Keratinocyte (primary cell): Measurements from ENCODE around the gene PDXDC1.
"Not testable (repeated sequence)": the region's sequence is repeated elsewhere in the genome, so short reads cannot be mapped to it uniquely, and the experiment has no call there.

Experiments used
- EZH2 ChIP-seq: IDR thresholded peaks from one replicate; pipeline ENCODE4 v1.6.1; 2012; ENCODE audit warnings: inconsistent platforms, mild to moderate bottlenecking, low read length, moderate library complexity
- TF ChIP-seq, protein P1 (sequence below), 3 experiments: IDR thresholded peaks in 1 of 3; conservative IDR thresholded peaks in 1 of 3; optimal IDR thresholded peaks in 1 of 3; 2 replicates in 2 of 3; 3 replicates in 1 of 3; pipeline versions ENCODE3 to v1.5.1; 2011; ENCODE audit warnings: low read length in 3 of 3, mild to moderate bottlenecking in 3 of 3, moderate library complexity in 2 of 3, control low read depth in 1 of 3, inconsistent platforms in 1 of 3; ENCODE audit not compliant: insufficient read depth in 2 of 3; ENCODE audit errors: extremely low read depth in 1 of 3

DNA sequence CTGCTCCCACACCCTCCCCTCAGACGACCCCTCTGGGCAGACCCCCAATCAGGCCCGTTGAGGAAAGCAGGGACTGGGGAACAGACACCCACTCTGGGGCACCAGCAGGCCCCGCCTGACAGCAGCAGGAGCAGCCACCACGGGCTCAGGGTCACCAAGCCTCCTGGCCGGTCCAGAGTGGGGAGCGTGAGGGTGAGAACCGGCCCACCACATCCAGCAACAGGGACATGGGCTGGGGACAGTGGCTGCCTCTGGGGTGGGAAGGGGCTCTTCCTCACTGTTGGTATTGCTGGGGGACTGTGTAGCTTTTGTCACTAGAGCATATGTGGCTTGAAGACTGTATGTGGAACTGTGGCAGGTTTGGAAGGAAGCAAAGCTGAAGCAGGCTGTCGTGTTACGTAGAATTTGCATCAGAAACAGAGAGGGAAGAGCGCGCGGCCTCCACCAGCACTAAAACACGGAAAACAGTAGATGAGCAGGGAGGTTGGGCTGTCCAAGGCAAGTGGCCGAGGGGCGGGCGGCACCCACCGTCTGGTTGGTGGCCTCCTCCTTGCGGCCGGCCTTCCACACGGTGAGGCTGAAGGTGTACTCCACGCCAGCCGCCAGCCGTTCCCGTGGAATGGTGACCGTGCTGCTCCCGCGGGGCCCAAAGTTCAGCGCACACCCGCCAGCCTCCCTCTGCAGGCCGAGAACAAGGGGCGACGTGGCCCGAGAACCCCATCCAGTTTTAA lies 160.1 kb downstream of the PDXDC1 start:
- TF ChIP-seq EZH2, result not testable (repeated sequence)
- TF ChIP-seq, protein P1, sequence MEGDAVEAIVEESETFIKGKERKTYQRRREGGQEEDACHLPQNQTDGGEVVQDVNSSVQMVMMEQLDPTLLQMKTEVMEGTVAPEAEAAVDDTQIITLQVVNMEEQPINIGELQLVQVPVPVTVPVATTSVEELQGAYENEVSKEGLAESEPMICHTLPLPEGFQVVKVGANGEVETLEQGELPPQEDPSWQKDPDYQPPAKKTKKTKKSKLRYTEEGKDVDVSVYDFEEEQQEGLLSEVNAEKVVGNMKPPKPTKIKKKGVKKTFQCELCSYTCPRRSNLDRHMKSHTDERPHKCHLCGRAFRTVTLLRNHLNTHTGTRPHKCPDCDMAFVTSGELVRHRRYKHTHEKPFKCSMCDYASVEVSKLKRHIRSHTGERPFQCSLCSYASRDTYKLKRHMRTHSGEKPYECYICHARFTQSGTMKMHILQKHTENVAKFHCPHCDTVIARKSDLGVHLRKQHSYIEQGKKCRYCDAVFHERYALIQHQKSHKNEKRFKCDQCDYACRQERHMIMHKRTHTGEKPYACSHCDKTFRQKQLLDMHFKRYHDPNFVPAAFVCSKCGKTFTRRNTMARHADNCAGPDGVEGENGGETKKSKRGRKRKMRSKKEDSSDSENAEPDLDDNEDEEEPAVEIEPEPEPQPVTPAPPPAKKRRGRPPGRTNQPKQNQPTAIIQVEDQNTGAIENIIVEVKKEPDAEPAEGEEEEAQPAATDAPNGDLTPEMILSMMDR (optimal IDR thresholded peaks at IDR 0.05 in 1 of 3, IDR thresholded peaks at IDR 0.05 in 1 of 3, conservative IDR thresholded peaks at IDR 0.05 in 1 of 3; ENCODE audit: extremely low read depth in 1 of 3, insufficient read depth in 2 of 3, low read length in 3 of 3), result not testable (repeated sequence)
